Neural crest cell (in vitro differentiated cells): ENCODE results near the gene SPON2. TPM values are rescaled to one million over a fixed set of nuclear protein-coding genes. Genes with fewer than 3 reads are reported as not detected.
A peak's percentile ranks its signal among the peaks of the same experiment; 100 is the strongest.

Experiments used
- DNase-seq: peaks from one replicate; pipeline ENCODE4 v3.0.0; 2021; ENCODE audit warnings: low read depth, mixed read lengths, low spot score
- H3K27ac Mint-ChIP-seq: one replicate; pipeline ENCODE4 v1.8.0; 2021; ENCODE audit warnings: mild to moderate bottlenecking, mixed read lengths; ENCODE audit not compliant: unreplicated experiment
- H3K27me3 Mint-ChIP-seq: 2 replicates; pipeline ENCODE4 v1.8.0; 2021; ENCODE audit warnings: low read depth, mild to moderate bottlenecking, mixed read lengths
- H3K36me3 Mint-ChIP-seq: 2 replicates; pipeline ENCODE4 v1.8.0; 2021; ENCODE audit warnings: low read depth, mild to moderate bottlenecking, mixed read lengths
- H3K4me1 Mint-ChIP-seq: 2 replicates; pipeline ENCODE4 v1.8.0; 2021; ENCODE audit warnings: mixed read lengths
- H3K4me3 Mint-ChIP-seq: one replicate; pipeline ENCODE4 v1.8.0; 2021; ENCODE audit warnings: mild to moderate bottlenecking, mixed read lengths
- H3K9me3 Mint-ChIP-seq: 2 replicates; pipeline ENCODE4 v1.8.0; 2021; ENCODE audit warnings: mixed read lengths
- total RNA-seq: library from RNA; stranded (reverse); gene quantifications from 2 replicates; pipeline ENCODE4 v1.2.1, GENCODE V29; 2021
- TF ChIP-seq, protein P1 (sequence below): fragments of 200-600 bp; sonication (generic); conservative IDR thresholded peaks from 2 replicates; pipeline ENCODE4 v1.5.0; 2021; ENCODE audit warnings: antibody characterized with exemption, mild to moderate bottlenecking

Gene SPON2
- total RNA-seq, 1 donor from 2014 or later = 4.1 TPM

DNA sequence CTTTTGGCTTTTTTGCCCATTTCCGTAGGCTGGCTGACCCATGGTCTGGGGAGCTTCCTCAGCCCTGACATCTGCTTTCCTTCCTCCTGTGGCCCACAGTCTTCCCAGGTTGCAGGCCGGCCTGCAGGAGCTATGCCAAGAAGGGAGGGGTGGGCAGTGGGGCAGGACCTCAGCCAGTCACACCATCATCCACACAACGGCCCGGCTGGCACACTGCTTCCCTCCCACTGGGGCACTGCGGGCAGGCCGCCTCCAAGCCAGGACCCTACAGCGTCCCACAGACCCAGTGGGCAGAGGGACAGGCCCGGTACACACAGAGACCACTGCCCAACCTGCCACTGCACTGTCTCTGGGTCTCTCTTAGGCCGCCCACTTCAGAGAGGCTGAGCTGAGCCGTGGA, 38.6 kb upstream of the SPON2 start:
- Mint-ChIP-seq H3K4me1 (no peaks in the 10 kb centered on the region), H3K27ac (no peak overlapping the region), H3K9me3 (no peaks in the 10 kb centered on the region), H3K27me3 (no peaks in the 10 kb centered on the region), H3K36me3 (no peaks in the 10 kb centered on the region), H3K4me3 (no peak overlapping the region)
- DNase-seq = no peak
- TF ChIP-seq, protein P1, sequence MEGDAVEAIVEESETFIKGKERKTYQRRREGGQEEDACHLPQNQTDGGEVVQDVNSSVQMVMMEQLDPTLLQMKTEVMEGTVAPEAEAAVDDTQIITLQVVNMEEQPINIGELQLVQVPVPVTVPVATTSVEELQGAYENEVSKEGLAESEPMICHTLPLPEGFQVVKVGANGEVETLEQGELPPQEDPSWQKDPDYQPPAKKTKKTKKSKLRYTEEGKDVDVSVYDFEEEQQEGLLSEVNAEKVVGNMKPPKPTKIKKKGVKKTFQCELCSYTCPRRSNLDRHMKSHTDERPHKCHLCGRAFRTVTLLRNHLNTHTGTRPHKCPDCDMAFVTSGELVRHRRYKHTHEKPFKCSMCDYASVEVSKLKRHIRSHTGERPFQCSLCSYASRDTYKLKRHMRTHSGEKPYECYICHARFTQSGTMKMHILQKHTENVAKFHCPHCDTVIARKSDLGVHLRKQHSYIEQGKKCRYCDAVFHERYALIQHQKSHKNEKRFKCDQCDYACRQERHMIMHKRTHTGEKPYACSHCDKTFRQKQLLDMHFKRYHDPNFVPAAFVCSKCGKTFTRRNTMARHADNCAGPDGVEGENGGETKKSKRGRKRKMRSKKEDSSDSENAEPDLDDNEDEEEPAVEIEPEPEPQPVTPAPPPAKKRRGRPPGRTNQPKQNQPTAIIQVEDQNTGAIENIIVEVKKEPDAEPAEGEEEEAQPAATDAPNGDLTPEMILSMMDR = no peak

DNA sequence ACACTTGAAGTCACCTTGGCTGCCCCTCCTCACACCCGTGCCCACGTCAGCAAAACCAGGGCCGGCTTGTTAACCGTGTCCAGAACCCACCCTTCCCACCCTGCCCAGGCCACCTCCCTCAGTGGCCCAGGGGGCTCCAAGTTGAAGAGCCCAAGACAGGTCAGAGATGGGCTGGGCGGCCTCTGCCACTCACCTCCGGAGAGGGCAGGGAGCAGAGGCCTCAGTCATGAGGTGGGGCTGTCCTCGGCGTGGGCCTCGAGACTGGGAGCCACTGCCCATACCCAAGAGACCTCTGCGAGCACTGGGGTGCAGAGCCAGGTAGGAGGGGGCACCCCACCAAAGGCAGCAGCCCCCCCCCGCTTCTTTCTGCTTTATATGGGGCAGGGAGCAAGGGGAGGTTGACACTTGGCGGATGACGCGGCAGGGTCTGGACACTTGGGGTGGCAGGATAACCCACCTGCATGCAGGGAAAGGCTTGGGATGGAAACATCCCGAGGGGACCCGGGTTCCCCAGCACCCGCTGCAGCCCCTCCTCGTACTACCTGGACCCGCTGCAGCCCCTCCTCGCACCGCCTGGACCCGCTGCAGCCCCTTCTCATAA, 38.0 kb upstream of the SPON2 start:
- Mint-ChIP-seq H3K27ac (no peak overlapping the region), H3K9me3 (no peaks in the 10 kb centered on the region), H3K4me3 (no peak overlapping the region), H3K27me3 (no peaks in the 10 kb centered on the region), H3K36me3 (no peaks in the 10 kb centered on the region), H3K4me1 (no peaks in the 10 kb centered on the region)
- TF ChIP-seq, protein P1 = no peak
- no peak for DNase-seq

- TF ChIP-seq, protein P1 = no peak
- H3K9me3 Mint-ChIP-seq = no peaks in the 10 kb centered on the region
- H3K27ac Mint-ChIP-seq = peak overlapping the region; percentile 43
- H3K4me3 Mint-ChIP-seq = no peak overlapping the region
- no peaks in the 10 kb centered on the region for H3K4me1 Mint-ChIP-seq
- no peaks in the 10 kb centered on the region for H3K36me3 Mint-ChIP-seq
- peak; percentile 31 for DNase-seq
- no peaks in the 10 kb centered on the region for H3K27me3 Mint-ChIP-seq
Observed at GRCh38 chr4:1209821-1210220, 37.4 kb upstream of the SPON2 start.

DNA sequence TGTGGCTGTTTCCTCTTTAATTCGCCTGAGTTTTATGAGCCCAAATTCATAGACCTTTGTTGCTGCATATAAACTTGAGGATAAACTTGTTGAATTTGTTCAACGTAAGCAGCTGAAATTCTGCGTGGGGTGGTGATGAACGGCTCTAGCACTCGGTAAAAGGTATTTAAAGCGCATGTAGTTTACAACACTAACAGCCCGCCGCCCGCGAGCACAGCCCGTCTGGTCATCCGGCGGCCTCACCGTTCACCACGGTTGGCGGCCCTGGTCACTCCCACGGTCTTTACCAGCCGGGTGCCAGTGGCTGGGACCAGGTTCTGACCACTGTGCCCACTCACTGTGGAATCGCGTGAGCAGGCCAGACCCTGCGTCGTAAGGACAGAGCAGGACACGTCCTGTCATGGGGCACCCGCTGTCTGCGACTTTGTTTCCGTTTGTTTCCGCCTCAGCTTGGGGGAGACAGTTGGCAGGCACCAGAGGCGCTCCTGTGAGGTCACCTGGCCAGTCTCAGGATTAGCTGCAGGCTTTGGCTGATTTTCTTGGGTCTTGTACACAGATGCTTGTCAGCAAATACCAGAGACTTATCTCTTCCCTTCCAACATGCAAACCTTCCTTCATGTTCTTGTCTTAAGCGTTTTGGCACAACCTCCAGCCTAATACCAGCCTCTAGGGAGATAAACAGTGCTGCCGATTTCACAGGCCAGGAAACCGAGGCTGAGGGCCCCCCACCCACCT, 36.8 kb upstream of the SPON2 start:
- no peak overlapping the region for H3K4me3 Mint-ChIP-seq

GRCh38 chr4:1208266-1208961, 36.0 kb upstream of the SPON2 start:
- H3K27ac Mint-ChIP-seq = no peak overlapping the region
- H3K9me3 Mint-ChIP-seq = no peaks in the 10 kb centered on the region
- no peak overlapping the region for H3K4me3 Mint-ChIP-seq
- no peaks in the 10 kb centered on the region for H3K27me3 Mint-ChIP-seq
- TF ChIP-seq, protein P1 = no peak
- no peak for DNase-seq
- H3K4me1 Mint-ChIP-seq = no peaks in the 10 kb centered on the region
- no peaks in the 10 kb centered on the region for H3K36me3 Mint-ChIP-seq

More for the DNA sequence above, 36.8 kb upstream of the SPON2 start:
- TF ChIP-seq, protein P1 = no peak
- H3K9me3 Mint-ChIP-seq = no peaks in the 10 kb centered on the region
- H3K27me3 Mint-ChIP-seq = no peaks in the 10 kb centered on the region
- DNase-seq = no peak
- no peaks in the 10 kb centered on the region for H3K36me3 Mint-ChIP-seq
- H3K27ac Mint-ChIP-seq = peak overlapping the region; percentile 43
- H3K4me1 Mint-ChIP-seq = no peaks in the 10 kb centered on the region
